HCEC 1CT (cell line): ENCODE data around the gene DDI1.

Experiments
- DNase-seq: peaks from one replicate; pipeline ENCODE4 v3.0.0-alpha.2; 2017

DDI1 gene

GRCh38 chr11:104086621-104087020, 50.2 kb downstream of the DDI1 start:
- no peak for DNase-seq
